Measurements from ENCODE around the gene RHOB.
A peak's percentile ranks its signal among the peaks of the same experiment; 100 is the strongest.
"Not testable (repeated sequence)": the region's sequence is repeated elsewhere in the genome, so short reads cannot be mapped to it uniquely, and the experiment has no call there.

The RHOB gene

GRCh38 chr2:20446917-20447436 is at the start of gene RHOB:
Gene RHOB, plus strand, starts transcription at chr2:20447074. Its CDS starts 392 bp downstream, at chr2:20447466.
- peak; percentile 93 for DNase-seq

- DNase-seq: no peak
Observed at GRCh38 chr2:20397811-20398447, 48.9 kb upstream of the RHOB start.

GRCh38 chr2:20398956-20399567 is 47.8 kb upstream of the RHOB start:
- no peak for DNase-seq

GRCh38 chr2:20400306-20400705 is 46.6 kb upstream of the RHOB start:
- DNase-seq: no peak

GRCh38 chr2:20400787-20401488 is 45.9 kb upstream of the RHOB start:
- no peak for DNase-seq

- no peak for DNase-seq
Observed at GRCh38 chr2:20401489-20401835, 45.4 kb upstream of the RHOB start.

GRCh38 chr2:20403774-20404312 is 43.0 kb upstream of the RHOB start:
- no peak for DNase-seq

- DNase-seq: no peak
Observed at GRCh38 chr2:20404950-20405349, 41.9 kb upstream of the RHOB start.

- DNase-seq: no peak
Observed at GRCh38 chr2:20409039-20409438, 37.8 kb upstream of the RHOB start.

- DNase-seq: no peak
Observed at GRCh38 chr2:20410556-20411277, 36.2 kb upstream of the RHOB start.

- DNase-seq: peak; percentile 85
Observed at GRCh38 chr2:20411361-20411894, 35.4 kb upstream of the RHOB start.

- no peak for DNase-seq
Observed at GRCh38 chr2:20414806-20415205, 32.1 kb upstream of the RHOB start.

GRCh38 chr2:20415511-20415918 is 31.4 kb upstream of the RHOB start:
- DNase-seq: no peak

GRCh38 chr2:20416723-20417122 is 30.2 kb upstream of the RHOB start:
- DNase-seq: no peak

GRCh38 chr2:20417230-20417821 is 29.5 kb upstream of the RHOB start:
- not testable (repeated sequence) for DNase-seq

- no peak for DNase-seq
Observed at GRCh38 chr2:20418519-20418918, 28.4 kb upstream of the RHOB start.

- no peak for DNase-seq
Observed at GRCh38 chr2:20419007-20419576, 27.8 kb upstream of the RHOB start.

- no peak for DNase-seq
Observed at GRCh38 chr2:20419752-20420151, 27.1 kb upstream of the RHOB start.

GRCh38 chr2:20421336-20421987 is 25.4 kb upstream of the RHOB start:
- no peak for DNase-seq

GRCh38 chr2:20421988-20422370 is 24.9 kb upstream of the RHOB start:
- no peak for DNase-seq
